Left ventricle myocardium inferior (tissue), 1 donor: ENCODE results near the gene RPL13A. TPM values are rescaled to one million over a fixed set of nuclear protein-coding genes. Genes with fewer than 3 reads are reported as not detected.

Experiments used
- DNase-seq: peaks from one replicate; pipeline ENCODE4 v3.0.0-alpha.2; 2020
- H3K27ac ChIP-seq: fragments of 200-600 bp; replicated peaks from 2 replicates; pipeline ENCODE4 v1.8.0; 2021
- H3K27me3 ChIP-seq: fragments of 200-600 bp; 2 replicates; pipeline ENCODE4 v1.8.0; 2021; ENCODE audit warnings: low read depth
- H3K36me3 ChIP-seq: fragments of 200-600 bp; 2 replicates; pipeline ENCODE4 v1.8.0; 2021
- H3K4me1 ChIP-seq: fragments of 200-600 bp; 2 replicates; pipeline ENCODE4 v1.8.0; 2021
- H3K4me3 ChIP-seq: fragments of 200-600 bp; 2 replicates; pipeline ENCODE4 v1.8.0; 2021; ENCODE audit warnings: mild to moderate bottlenecking, moderate library complexity
- H3K9me3 ChIP-seq: fragments of 200-600 bp; replicated peaks from 2 replicates; pipeline ENCODE4 v1.8.0; 2021
- intact Hi-C: fragments of 100-400 bp; cut with micrococcal nuclease; formaldehyde crosslinking; loops from one replicate; pipeline ENCODE4 v1.11.0; 2022
- total RNA-seq: library from RNA; stranded (reverse); fragmentation: NEBNext Ultra II Directional; extraction: Animal tissue kit (Norgen Biotek cat#: 25700); gene quantifications from one replicate; pipeline ENCODE4 v1.2.1, GENCODE V29; 2021
- TF ChIP-seq, protein P1 (sequence below): fragments of 200-600 bp; IDR thresholded peaks from 2 replicates; pipeline ENCODE4 v1.8.0; 2021; ENCODE audit warnings: antibody characterized with exemption, mild to moderate bottlenecking, borderline replicate concordance
- donor health status: DM: no; HTN: yes; CAD: no; lungs with severe emphysema.

RPL13A gene
- total RNA-seq, 1 donor from 2014 or later: 1,308 TPM

DNA sequence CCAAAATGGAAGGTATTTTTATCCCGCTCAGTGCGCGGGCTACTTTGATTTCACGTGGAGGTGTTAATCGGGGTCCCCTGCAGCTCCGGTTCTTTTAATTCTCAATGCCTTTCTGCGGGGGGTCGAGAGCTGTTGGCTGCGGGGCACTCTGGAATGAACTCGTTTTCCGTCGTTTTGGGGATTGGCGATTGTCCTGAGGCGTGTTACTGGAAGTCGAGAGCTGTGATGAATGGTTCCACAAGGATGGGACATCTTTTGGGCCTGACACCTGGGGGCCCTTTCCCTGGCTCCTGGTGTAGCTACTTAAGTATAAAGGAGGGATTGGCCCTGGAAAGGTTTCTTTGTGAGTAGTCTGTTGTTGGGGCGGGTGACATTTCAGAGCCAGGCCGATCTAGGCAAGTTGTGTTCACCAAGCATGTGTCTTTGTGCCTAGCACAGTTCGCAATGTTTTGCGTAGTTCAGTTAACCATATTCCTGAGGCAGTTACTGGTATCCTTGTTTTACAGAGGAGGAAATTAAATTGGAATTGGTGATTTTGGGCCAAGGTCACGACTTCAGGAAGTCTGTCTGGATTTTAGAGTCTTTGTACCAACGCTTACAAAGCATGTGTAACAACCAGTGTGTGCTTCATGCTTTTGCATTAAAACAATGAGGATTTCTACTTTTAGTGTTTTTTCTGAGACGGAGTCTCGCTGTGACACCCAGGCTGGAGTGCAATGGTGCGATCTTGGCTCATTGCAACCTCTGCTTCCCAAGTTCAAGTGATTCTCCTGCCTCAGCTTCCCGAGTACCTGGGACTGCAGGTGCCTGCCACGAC lies 846 bp downstream of the RPL13A start:
- H3K4me3 ChIP-seq: peak overlapping the region; percentile 98
- peaks cover 39% of the 10 kb centered on the region for H3K4me1 ChIP-seq
- no peaks in the 10 kb centered on the region for H3K27me3 ChIP-seq
- H3K9me3 ChIP-seq: no peaks in the 10 kb centered on the region
- no peak for DNase-seq
- peak overlapping the region; percentile 93 for H3K27ac ChIP-seq
- H3K36me3 ChIP-seq: peaks cover 45% of the 10 kb centered on the region
- intact Hi-C loops: no loop called here
- TF ChIP-seq, protein P1, sequence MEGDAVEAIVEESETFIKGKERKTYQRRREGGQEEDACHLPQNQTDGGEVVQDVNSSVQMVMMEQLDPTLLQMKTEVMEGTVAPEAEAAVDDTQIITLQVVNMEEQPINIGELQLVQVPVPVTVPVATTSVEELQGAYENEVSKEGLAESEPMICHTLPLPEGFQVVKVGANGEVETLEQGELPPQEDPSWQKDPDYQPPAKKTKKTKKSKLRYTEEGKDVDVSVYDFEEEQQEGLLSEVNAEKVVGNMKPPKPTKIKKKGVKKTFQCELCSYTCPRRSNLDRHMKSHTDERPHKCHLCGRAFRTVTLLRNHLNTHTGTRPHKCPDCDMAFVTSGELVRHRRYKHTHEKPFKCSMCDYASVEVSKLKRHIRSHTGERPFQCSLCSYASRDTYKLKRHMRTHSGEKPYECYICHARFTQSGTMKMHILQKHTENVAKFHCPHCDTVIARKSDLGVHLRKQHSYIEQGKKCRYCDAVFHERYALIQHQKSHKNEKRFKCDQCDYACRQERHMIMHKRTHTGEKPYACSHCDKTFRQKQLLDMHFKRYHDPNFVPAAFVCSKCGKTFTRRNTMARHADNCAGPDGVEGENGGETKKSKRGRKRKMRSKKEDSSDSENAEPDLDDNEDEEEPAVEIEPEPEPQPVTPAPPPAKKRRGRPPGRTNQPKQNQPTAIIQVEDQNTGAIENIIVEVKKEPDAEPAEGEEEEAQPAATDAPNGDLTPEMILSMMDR: no peak

DNA sequence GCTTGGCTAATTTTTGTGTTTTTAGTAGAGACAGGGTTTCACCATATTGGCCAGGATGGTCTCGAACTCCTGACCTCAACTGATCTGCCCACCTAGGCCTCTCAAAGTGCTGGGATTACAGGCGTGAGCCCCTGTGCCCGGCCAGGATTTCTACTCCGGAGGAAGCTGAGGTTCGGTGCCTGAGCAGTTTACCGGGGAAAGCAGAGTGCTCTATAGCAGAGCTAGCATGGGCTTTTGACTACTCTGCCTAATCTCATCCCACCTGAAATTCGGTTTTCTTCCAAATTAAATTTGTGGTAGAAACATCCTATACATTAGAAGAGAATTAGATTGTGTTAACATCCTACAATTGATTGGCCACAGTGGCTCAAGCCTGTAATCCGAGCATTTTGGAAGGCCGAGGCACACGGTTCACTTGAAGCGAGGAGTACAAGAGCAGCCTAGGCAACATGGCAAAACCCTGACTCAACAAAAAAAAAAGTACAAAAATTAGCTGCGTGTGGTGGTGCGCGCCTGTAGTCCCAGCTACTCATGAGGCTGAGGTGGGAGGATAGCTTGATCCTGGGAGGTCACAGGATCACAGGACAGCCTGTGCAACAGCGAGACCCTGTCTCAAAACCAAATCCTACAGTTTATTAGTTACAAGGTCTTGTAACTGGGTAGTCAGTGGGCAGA lies 1.6 kb downstream of the RPL13A start:
- Histone ChIP-seq H3K4me3 (peak overlapping the region; percentile 98), H3K4me1 (peaks cover 39% of the 10 kb centered on the region), H3K9me3 (no peaks in the 10 kb centered on the region), H3K36me3 (peaks cover 46% of the 10 kb centered on the region), H3K27ac (peak overlapping the region; percentile 93), H3K27me3 (no peaks in the 10 kb centered on the region)
- intact Hi-C loops: no loop called here
- DNase-seq: no peak
- TF ChIP-seq, protein P1: no peak

DNA sequence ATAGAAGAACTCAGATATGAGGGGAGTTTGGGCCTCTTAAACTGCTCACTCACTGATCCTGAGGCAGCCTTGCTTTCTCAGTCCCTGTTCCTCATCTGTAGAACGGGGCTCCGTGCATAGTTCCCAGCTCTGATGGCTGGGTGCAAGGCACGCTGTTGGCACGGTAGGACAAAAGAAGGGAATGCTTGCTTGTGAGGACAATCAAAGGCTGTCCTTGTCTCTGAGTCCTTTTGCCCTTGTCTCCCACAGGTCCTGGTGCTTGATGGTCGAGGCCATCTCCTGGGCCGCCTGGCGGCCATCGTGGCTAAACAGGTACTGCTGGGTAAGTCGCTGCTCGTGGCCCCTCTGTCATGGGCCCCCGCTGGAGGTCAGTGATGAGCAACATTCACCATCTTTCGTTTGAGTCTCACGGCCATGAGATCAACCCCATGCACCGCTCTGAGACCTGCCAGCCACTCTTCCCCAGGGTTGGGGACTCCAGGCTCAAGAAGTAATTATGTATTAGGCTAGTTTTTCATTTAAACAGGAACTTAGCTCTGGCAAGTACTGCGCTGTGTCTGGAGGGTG lies 2.3 kb downstream of the RPL13A start:
- Histone ChIP-seq H3K36me3 (peaks cover 45% of the 10 kb centered on the region), H3K4me3 (peak overlapping the region; percentile 98), H3K9me3 (no peaks in the 10 kb centered on the region), H3K27ac (peak overlapping the region; percentile 93), H3K27me3 (no peaks in the 10 kb centered on the region), H3K4me1 (peaks cover 39% of the 10 kb centered on the region)
- intact Hi-C loops: no loop called here
- no peak for DNase-seq
- TF ChIP-seq, protein P1: no peak

DNA sequence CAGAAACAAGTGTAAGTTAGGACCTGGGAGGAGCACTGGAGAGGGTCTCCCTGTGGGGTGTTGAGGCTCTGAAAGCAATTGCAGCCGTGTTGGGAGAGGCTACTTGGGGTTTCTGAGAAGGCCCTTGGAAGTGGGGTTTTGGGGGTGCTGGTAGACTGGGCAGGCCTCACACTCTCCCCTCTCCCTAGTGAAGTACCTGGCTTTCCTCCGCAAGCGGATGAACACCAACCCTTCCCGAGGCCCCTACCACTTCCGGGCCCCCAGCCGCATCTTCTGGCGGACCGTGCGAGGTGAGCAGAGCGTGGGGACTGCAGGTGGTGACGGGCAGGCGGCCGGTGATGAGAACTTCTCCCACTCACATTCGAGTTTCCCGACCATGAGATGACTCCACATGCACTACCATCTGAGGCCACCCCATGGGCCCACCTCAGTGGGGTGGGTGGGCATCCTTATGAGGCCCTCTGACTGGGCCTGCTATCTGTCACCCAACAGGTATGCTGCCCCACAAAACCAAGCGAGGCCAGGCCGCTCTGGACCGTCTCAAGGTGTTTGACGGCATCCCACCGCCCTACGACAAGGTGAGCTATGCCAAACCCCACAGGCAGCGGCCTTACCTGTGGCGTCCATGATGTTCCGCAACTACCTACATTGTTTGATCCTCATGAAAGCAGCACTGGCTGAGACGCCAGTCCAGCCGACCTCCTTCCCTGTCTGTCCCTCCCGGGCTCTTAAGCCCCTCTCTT lies 3.0 kb downstream of the RPL13A start:
- H3K36me3 ChIP-seq: peaks cover 43% of the 10 kb centered on the region
- TF ChIP-seq, protein P1: no peak
- intact Hi-C loops: no loop called here
- no peaks in the 10 kb centered on the region for H3K9me3 ChIP-seq
- H3K4me3 ChIP-seq: peak overlapping the region; percentile 98
- no peak for DNase-seq
- no peaks in the 10 kb centered on the region for H3K27me3 ChIP-seq
- peaks cover 44% of the 10 kb centered on the region for H3K4me1 ChIP-seq
- H3K27ac ChIP-seq: peak overlapping the region; percentile 93
